K562 (cell line): Measurements from ENCODE around the gene CEP131. TPM values are rescaled to one million over a fixed set of nuclear protein-coding genes. Genes with fewer than 3 reads are reported as not detected.

ENCODE experiments used
- ATAC-seq: fragments of 200-7000 bp; cut with Tn5 transposase; 3 replicates; pipeline ENCODE4 v1.9.1; 2020; ENCODE audit warnings: moderate library complexity
- BruUV-seq: library from RNA; stranded (reverse); fragments of 400-500 nt; replicated peaks from 2 replicates; lab custom pipeline; 2021; lab: Mats Ljungman, UMichigan
- CTCF ChIA-PET: fragments of 300-600 bp; formaldehyde crosslinking; extraction: SDS; loops from one replicate; lab custom pipeline; 2021; ENCODE audit warnings: low intra/inter-chr PET ratio; lab: Yijun Ruan, JAX
- POLR2A ChIA-PET: fragments of 300-600, 350-650 bp; sonication (Branson Sonifier 250); formaldehyde crosslinking; extraction: SDS; loops from one replicate; lab custom pipeline; 2021; ENCODE audit warnings: antibody characterized with exemption, inconsistent platforms; lab: Yijun Ruan, JAX
- DNase-seq, 4 experiments: peaks; one replicate each; pipeline versions ENCODE4 v3.0.0 to v3.0.0-alpha.2; 2011 to 2018; ENCODE audit warnings: low spot score in 3 of 4, mixed read lengths in 3 of 4; ENCODE audit errors: extremely low read depth in 1 of 4
- FAIRE-seq: peaks from 2 replicates; lab custom pipeline; 2011; peaks lifted over from hg19 to GRCh38; lab: Jason Lieb, UNC
- H2AFZ ChIP-seq: 2 replicates; pipeline ENCODE4 v1.6.0; 2011; ENCODE audit warnings: low read depth, low read length, control low read depth, inconsistent platforms
- H3K27ac ChIP-seq: fragments of 200-600 bp; 3 replicates; pipeline ENCODE4 v1.8.0; 2011; ENCODE audit warnings: low read depth, mild to moderate bottlenecking, control low read depth, inconsistent platforms, low read length, moderate library complexity, mixed read lengths; ENCODE audit errors: extremely low read depth
- H3K27me3 ChIP-seq, 2 experiments: fragments of 300-600 bp in 1 of 2; 2 replicates in 1 of 2; 3 replicates in 1 of 2; pipeline versions ENCODE4 v1.6.0 to v1.8.0; 2011; ENCODE audit warnings: inconsistent platforms in 2 of 2, low read length in 2 of 2, mild to moderate bottlenecking in 1 of 2, mixed read lengths in 1 of 2, moderate library complexity in 1 of 2; ENCODE audit not compliant: control insufficient read depth in 2 of 2, insufficient read depth in 2 of 2
- H3K36me3 ChIP-seq: fragments of 300-600 bp; 3 replicates; pipeline ENCODE4 v1.8.0; 2011; ENCODE audit warnings: mild to moderate bottlenecking, low read length, inconsistent platforms; ENCODE audit not compliant: control insufficient read depth, insufficient read depth
- H3K4me1 ChIP-seq, 2 experiments: fragments of 200-600 bp in 1 of 2; replicated peaks in 1 of 2; 2 replicates in 1 of 2; 3 replicates in 1 of 2; pipeline versions ENCODE4 v1.5.1 to v1.8.0; 2011; ENCODE audit warnings: inconsistent platforms in 2 of 2, low read length in 2 of 2, mild to moderate bottlenecking in 1 of 2, mixed read lengths in 1 of 2, moderate library complexity in 1 of 2; ENCODE audit not compliant: control insufficient read depth in 2 of 2, insufficient read depth in 2 of 2
- H3K4me2 ChIP-seq: 2 replicates; pipeline ENCODE4 v1.6.1; 2011; ENCODE audit warnings: low read length, control low read depth, inconsistent platforms, mixed read lengths; ENCODE audit not compliant: insufficient read depth
- H3K4me3 ChIP-seq: fragments of 200-600 bp; sonication (generic), shearing (Covaris generic); 2 replicates; pipeline ENCODE4 v1.5.1; 2016; ENCODE audit warnings: control low read depth, inconsistent platforms
- H3K79me2 ChIP-seq: fragments of 200-600 bp; 3 replicates; pipeline ENCODE4 v1.8.0; 2011; ENCODE audit warnings: low read length, inconsistent platforms; ENCODE audit not compliant: control insufficient read depth, insufficient read depth
- H3K9ac ChIP-seq, 2 experiments: 2 replicates each; pipeline versions ENCODE4 v1.6.0 to v1.6.1; 2011; ENCODE audit warnings: low read depth in 2 of 2, low read length in 2 of 2, control low read depth in 1 of 2, inconsistent platforms in 1 of 2, mild to moderate bottlenecking in 1 of 2, mixed read lengths in 1 of 2; ENCODE audit not compliant: insufficient read depth in 1 of 2
- H3K9me1 ChIP-seq: one replicate; pipeline ENCODE4 v1.6.0; 2011; ENCODE audit warnings: inconsistent platforms, mild to moderate bottlenecking, low read length, moderate library complexity; ENCODE audit not compliant: control insufficient read depth, insufficient read depth
- H3K9me3 ChIP-seq: replicated peaks from 2 replicates; pipeline ENCODE4 v1.5.1; 2011; ENCODE audit warnings: low read depth, low read length, inconsistent platforms; ENCODE audit not compliant: control insufficient read depth, insufficient read depth
- H4K20me1 ChIP-seq: replicated peaks from 2 replicates; pipeline ENCODE4 v1.6.1; 2011; ENCODE audit warnings: low read length, inconsistent platforms, mixed read lengths; ENCODE audit not compliant: control insufficient read depth, insufficient read depth
- AFF1 ChIP-seq, 2 experiments: fragments of 450-650 bp; IDR thresholded peaks; 2 replicates each; pipeline ENCODE4 v1.6.1; 2018; ENCODE audit warnings: mild to moderate bottlenecking in 2 of 2, low read depth in 1 of 2; ENCODE audit not compliant: partially characterized antibody in 2 of 2
- MCM3 ChIP-seq: fragments of 450-650 bp; IDR thresholded peaks from 2 replicates; pipeline ENCODE4 v1.6.1; 2016
- STAT5A ChIP-seq: IDR thresholded peaks from 2 replicates; pipeline ENCODE4 v1.6.1; 2012; ENCODE audit warnings: low read length, inconsistent platforms, borderline replicate concordance
- ZFPM2 ChIP-seq: fragments of 250-450 bp; sonication (Bioruptor Pico); IDR thresholded peaks from 2 replicates; pipeline ENCODE4 v1.5.1; 2022; ENCODE audit warnings: mild to moderate bottlenecking
- ZNF717 ChIP-seq: fragments of 250-450 bp; sonication (Bioruptor Pico); IDR thresholded peaks from 2 replicates; pipeline ENCODE4 v1.5.0; 2021
- WGBS: fragments of 100-300 bp; shearing (Covaris generic); methylation state at CpG from one replicate; pipeline ENCODE4 v1.1.6; 2016; ENCODE audit warnings: low coverage, mixed read lengths; ENCODE audit not compliant: insufficient coverage; ENCODE audit errors: missing lambda C conversion rate; 5-methylcytosine and 5-hydroxymethylcytosine counted together
- in situ Hi-C: fragments of 300-500 bp; cut with MboI; formaldehyde crosslinking; loops from 4 replicates; pipeline ENCODE4 v1.15.0; 2018; ENCODE audit warnings: inconsistent platforms, mixed read lengths
- intact Hi-C: fragments of 100-400 bp; cut with micrococcal nuclease; formaldehyde crosslinking; loops from 2 replicates; pipeline ENCODE4 v1.14.2; 2022
- polyA plus RNA-seq, 8 experiments: library from polyadenylated mRNA; depleted of rRNA in 4 of 8; stranded (reverse) in 5 of 8; unstranded in 3 of 8; fragments of >200 nt; fragmentation: Nextera tagmentation in 2 of 8; fragmentation: Illumina TruSeq in 1 of 8; extraction: Ambion mirVana in 2 of 8; extraction: Trizol in 1 of 8; gene quantifications; 2 replicates each; pipeline versions ENCODE4 v1.2.1 to v1.2.3, GENCODE V29; 2011 to 2014; ENCODE audit warnings: inconsistent platforms in 1 of 8, missing spikeins in 1 of 8
- total RNA-seq, 7 experiments: library from RNA; depleted of rRNA in 6 of 7; stranded (reverse); fragments of >200 nt in 6 of 7; fragmentation: Illumina TruSeq in 2 of 7; extraction: Trizol in 2 of 7; gene quantifications; 2 replicates each; pipeline versions ENCODE4 v1.2.1 to v1.2.3, GENCODE V29; 2011 to 2021; ENCODE audit warnings: low replicate concordance in 1 of 7
- TF ChIP-seq, protein P1 (sequence below): fragments of 150-350 bp; IDR thresholded peaks from 2 replicates; pipeline ENCODE4 v1.6.1; 2014; ENCODE audit warnings: low read depth, mild to moderate bottlenecking, low read length, borderline replicate concordance
- TF ChIP-seq, protein P2 (sequence below), 2 experiments: fragments of 250-450 bp in 1 of 2; fragments of 450-650 bp in 1 of 2; sonication (Bioruptor Pico) in 1 of 2; IDR thresholded peaks; 2 replicates each; pipeline versions ENCODE4 v1.6.1 to v1.8.0; 2016 to 2021; ENCODE audit warnings: mild to moderate bottlenecking in 2 of 2, moderate library complexity in 2 of 2, missing compliant biosample characterization in 1 of 2, missing genetic modification characterization in 1 of 2

CEP131 gene
- total and polyA plus RNA-seq, 9 of the 15 experiments (the other 6 are each of a cell fraction or from before 2014, with no cell fraction given): 0.24 to 21.2 (median 2.3) TPM

DNA sequence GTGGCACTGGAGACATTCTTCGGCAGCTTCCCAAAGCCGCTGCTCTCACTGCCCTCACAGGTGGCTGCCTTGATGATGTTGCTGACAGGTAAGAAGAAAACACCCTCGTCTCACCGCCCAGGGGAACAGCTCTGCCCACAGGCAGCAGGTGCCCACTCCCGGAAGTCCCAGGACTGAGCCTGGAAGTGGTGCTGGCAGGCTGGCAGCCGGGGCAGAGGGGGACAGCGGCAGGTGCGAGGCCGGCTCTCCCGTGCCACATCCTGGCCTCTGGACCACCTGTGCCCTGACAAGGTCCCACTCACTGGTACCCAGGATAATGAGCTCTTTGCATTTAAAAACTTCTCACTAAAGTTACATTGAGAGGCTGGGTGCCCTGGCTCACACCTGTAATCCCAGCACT, 20.4 kb downstream of the CEP131 start:
- no peaks in the 10 kb centered on the region for H3K79me2 ChIP-seq
- no peak overlapping the region for H3K4me3 ChIP-seq
- H2AFZ ChIP-seq: no peak overlapping the region
- intact Hi-C loops: no loop called here
- H4K20me1 ChIP-seq: no peaks in the 10 kb centered on the region
- peaks cover 3% of the 10 kb centered on the region for H3K9me1 ChIP-seq
- CTCF ChIA-PET: interaction anchor here (0.6 kb wide), 1 partner anchor 60 kb away, joined by 4 read pairs; no protein-coding TSS in a partner anchor
- 83% methylated on average over 10 of the region's 10 CpGs for WGBS
- FAIRE-seq (no peak), ATAC-seq (no peak), DNase-seq (no peak)
- H3K4me2 ChIP-seq: no peak overlapping the region
- in situ Hi-C loops: no loop called here
- no peak overlapping the region for H3K9ac ChIP-seq
- no peak overlapping the region for H3K27ac ChIP-seq
- BruUV-seq: no TSS peak
- POLR2A ChIA-PET: no interaction called here
- TF ChIP-seq ZFPM2 (CRISPR knock-in tag) (no peak), ZNF717 (CRISPR knock-in tag) (no peak), MCM3 (no peak), STAT5A (no peak), AFF1 (IDR thresholded peaks at IDR 0.05; ENCODE audit: low read depth in 1 of 2, partially characterized antibody in 2 of 2) (no peak)
- TF ChIP-seq, protein P1, sequence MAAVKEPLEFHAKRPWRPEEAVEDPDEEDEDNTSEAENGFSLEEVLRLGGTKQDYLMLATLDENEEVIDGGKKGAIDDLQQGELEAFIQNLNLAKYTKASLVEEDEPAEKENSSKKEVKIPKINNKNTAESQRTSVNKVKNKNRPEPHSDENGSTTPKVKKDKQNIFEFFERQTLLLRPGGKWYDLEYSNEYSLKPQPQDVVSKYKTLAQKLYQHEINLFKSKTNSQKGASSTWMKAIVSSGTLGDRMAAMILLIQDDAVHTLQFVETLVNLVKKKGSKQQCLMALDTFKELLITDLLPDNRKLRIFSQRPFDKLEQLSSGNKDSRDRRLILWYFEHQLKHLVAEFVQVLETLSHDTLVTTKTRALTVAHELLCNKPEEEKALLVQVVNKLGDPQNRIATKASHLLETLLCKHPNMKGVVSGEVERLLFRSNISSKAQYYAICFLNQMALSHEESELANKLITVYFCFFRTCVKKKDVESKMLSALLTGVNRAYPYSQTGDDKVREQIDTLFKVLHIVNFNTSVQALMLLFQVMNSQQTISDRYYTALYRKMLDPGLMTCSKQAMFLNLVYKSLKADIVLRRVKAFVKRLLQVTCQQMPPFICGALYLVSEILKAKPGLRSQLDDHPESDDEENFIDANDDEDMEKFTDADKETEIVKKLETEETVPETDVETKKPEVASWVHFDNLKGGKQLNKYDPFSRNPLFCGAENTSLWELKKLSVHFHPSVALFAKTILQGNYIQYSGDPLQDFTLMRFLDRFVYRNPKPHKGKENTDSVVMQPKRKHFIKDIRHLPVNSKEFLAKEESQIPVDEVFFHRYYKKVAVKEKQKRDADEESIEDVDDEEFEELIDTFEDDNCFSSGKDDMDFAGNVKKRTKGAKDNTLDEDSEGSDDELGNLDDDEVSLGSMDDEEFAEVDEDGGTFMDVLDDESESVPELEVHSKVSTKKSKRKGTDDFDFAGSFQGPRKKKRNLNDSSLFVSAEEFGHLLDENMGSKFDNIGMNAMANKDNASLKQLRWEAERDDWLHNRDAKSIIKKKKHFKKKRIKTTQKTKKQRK: no peak
- TF ChIP-seq, protein P2, sequence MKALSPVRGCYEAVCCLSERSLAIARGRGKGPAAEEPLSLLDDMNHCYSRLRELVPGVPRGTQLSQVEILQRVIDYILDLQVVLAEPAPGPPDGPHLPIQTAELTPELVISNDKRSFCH (CRISPR knock-in tag; IDR thresholded peaks at IDR 0.05): no peak
- TF ChIP-seq, protein P2 (tag; IDR thresholded peaks at IDR 0.05): no peak
- H3K27me3 ChIP-seq: no peaks in the 10 kb centered on the region
- H3K36me3 ChIP-seq: peaks cover 5% of the 10 kb centered on the region; the same call in 2 of the 3 replicates
- H3K4me1 ChIP-seq: peaks cover 3 to 30% of the 10 kb centered on the region in 2 experiments; a peak in 3 of 5 replicates
- no peaks in the 10 kb centered on the region for H3K9me3 ChIP-seq
